ENCODE results near the gene GLIPR2. TPM values are rescaled to one million over a fixed set of nuclear protein-coding genes. Genes with fewer than 3 reads are reported as not detected.

Gene GLIPR2
- total RNA-seq, 8 experiments from 2014 or later, result 1.4 to 58.5 (median 4.3) TPM

DNA sequence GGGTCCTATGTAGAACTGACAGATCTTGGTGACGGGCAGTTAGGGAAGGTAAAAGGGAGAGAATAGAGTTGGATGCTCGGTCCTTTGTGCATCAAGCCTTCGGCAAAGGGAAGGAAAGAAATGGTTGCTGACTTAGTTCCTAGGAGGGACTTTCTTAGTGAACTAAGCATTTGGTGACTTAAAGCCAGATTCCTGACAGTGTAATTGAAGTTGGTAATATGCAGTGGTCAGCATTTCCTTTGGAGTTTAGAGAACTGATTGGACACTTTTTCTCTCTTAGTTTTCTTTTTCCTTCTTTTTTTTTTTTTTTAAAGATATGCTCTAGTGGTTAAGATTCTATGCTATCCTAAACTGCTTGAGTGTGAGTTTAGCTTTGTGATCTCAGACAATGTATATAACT lies 56.5 kb downstream of the GLIPR2 start:
- peak overlapping the region in 1 of 5 donors; percentile 76 for H3K4me3 ChIP-seq
- no peak for ATAC-seq (replicated peaks in 6 of 8)
- WGBS, 10 experiments, result 32 to 100% (median 71%) methylated on average over 1 to 3 of the region's 3 CpGs
- in situ Hi-C loops (cut with MboI; ENCODE audit: low pct_unique_long_range_greater_than_20kb in 2 of 9, low sequenced_read_pairs in 9 of 9, unreplicated experiment in 9 of 9), result loop anchor here in 1 of 9 experiments (25.0 kb wide), 1 partner anchor 94 kb away; no protein-coding TSS in a partner anchor
- no peak overlapping the region for H3K27ac ChIP-seq
- H3K4me1 ChIP-seq (replicated peaks in 1 of 2), result peaks cover 17 to 25% of the 10 kb centered on the region in 2 donors

- in situ Hi-C loops (cut with MboI; ENCODE audit: low pct_unique_long_range_greater_than_20kb in 2 of 9, low sequenced_read_pairs in 9 of 9, unreplicated experiment in 9 of 9), result loop anchor here in 1 of 9 experiments (25.0 kb wide), 1 partner anchor 93 kb away; no protein-coding TSS in a partner anchor
- Histone ChIP-seq H3K4me1 (replicated peaks in 1 of 2) (peaks cover 17 to 25% of the 10 kb centered on the region in 2 donors), H3K4me3 (no peak overlapping the region), H3K27ac (no peak overlapping the region)
- ATAC-seq (replicated peaks in 6 of 8), result no peak
- WGBS, 10 experiments, result 0 to 90% (median 64%) methylated on average over 1 to 4 of the region's 4 CpGs; no CpG with 5 or more reads in 4 of the 10 experiments
These were observed 57.9 kb downstream of the GLIPR2 start for GRCh38 chr9:36194326-36195000.

DNA sequence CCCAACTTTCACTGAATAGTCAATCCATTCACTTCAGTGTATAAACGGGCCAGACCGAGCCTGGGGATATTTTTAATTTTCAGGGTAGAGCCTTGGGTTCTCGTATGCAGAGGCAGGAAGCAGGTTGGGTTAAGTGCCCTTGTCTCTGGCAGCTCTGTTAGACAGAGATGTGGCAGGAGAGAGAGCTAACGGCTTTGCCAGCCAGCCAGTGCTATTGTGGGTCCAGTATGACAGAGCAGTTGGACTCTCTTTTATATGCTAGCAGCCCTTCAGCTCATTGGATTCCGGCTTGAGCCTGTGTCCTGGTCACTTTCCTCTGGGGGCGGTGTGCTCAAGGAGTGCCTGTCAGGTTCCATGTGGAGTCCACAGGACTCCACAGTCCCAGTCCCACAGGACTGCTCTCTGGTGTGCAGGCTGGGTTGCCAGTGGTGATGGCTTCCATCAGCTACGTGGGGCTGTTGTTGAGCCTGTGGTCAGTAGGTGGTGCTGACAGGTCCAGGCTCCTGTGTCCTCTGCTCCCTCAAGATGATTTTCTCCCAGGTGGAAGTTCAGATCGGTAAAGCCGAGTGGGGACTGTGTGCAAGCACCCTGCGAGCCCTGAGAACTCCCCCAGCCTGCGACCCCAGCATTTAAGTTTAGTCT lies 68.5 kb downstream of the GLIPR2 start:
- WGBS, 10 experiments, result 90 to 100% (median 95%) methylated on average over 3 to 8 of the region's 11 CpGs; no CpG with 5 or more reads in 5 of the 10 experiments
- Histone ChIP-seq H3K27ac (no peak overlapping the region), H3K4me3 (no peak overlapping the region), H3K4me1 (replicated peaks in 1 of 2) (peaks cover 0 to 9% of the 10 kb centered on the region in 2 donors)
- ATAC-seq (replicated peaks in 6 of 8), result peak in 4 of 8 experiments; percentile 14 to 68 (median 38)
- in situ Hi-C loops (cut with MboI; ENCODE audit: low pct_unique_long_range_greater_than_20kb in 2 of 9, low sequenced_read_pairs in 9 of 9, unreplicated experiment in 9 of 9), result no loop called here

DNA sequence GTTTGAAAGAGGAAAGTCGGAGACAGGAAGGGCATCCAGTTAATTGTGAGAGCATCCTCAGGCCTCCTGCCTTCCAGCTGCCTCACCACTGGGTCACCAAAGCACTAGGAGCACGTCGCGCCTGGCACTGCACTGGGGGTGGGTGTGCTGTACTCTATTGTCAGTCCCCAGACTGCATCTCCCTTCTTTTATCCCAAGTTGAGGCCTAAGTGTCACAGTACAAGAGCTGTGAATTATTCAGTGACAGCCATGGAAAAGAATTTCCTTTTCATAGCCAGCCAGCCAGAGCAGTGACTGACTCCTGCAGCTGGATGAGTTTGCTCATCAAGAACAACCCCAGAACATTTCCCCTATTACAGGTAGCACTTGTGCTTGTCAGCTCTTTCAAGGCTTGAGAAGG lies 70.5 kb downstream of the GLIPR2 start:
- Histone ChIP-seq H3K27ac (no peak overlapping the region), H3K4me3 (no peak overlapping the region), H3K4me1 (replicated peaks in 1 of 2) (peaks cover 0 to 9% of the 10 kb centered on the region in 2 donors)
- 63 to 100% (median 83%) methylated on average over 1 to 4 of the region's 4 CpGs; no CpG with 5 or more reads in 4 of the 10 experiments for WGBS, 10 experiments
- in situ Hi-C loops (cut with MboI; ENCODE audit: low pct_unique_long_range_greater_than_20kb in 2 of 9, low sequenced_read_pairs in 9 of 9, unreplicated experiment in 9 of 9), result no loop called here
- peak in 7 of 8 experiments; percentile 24 to 98 (median 90) for ATAC-seq (replicated peaks in 6 of 8)

DNA sequence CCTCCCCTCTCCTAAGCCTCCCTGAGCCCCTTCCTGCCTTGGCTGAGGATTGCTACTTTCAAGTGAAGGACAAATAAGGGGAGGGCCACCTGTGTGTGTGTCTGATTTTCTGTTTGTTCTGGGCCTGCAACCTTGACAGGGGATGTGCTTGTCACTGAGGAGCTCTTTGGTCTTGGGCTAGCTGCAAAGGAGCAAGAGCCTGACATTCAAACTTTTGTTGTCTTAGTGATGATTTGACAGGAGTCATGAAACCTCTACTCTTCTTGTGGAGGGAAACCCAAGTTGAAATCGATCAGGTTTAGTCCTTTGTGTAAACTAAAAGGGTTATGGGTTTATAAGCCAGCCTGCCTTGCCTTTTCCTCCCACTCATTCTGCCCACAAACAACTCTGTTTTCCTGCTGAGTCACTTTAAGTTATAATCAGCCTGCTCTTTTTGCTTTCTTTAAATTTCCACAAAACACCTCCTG lies 71.0 kb downstream of the GLIPR2 start:
- no peak for ATAC-seq (replicated peaks in 6 of 8)
- Histone ChIP-seq H3K27ac (no peak overlapping the region), H3K4me1 (replicated peaks in 1 of 2) (peaks cover 0 to 9% of the 10 kb centered on the region in 2 donors), H3K4me3 (no peak overlapping the region)
- 29 to 100% (median 100%) methylated on average over 1 of the region's 1 CpG; no CpG with 5 or more reads in 4 of the 10 experiments for WGBS, 10 experiments
- in situ Hi-C loops (cut with MboI; ENCODE audit: low pct_unique_long_range_greater_than_20kb in 2 of 9, low sequenced_read_pairs in 9 of 9, unreplicated experiment in 9 of 9), result no loop called here

GRCh38 chr9:36208521-36209253 lies 72.2 kb downstream of the GLIPR2 start:
- 73 to 100% (median 93%) methylated on average over 1 to 7 of the region's 10 CpGs; no CpG with 5 or more reads in 1 of the 10 experiments for WGBS, 10 experiments
- H3K4me3 ChIP-seq, result no peak overlapping the region
- ATAC-seq (replicated peaks in 6 of 8), result no peak
- H3K4me1 ChIP-seq (replicated peaks in 1 of 2), result peaks cover 0 to 9% of the 10 kb centered on the region in 2 donors
- no peak overlapping the region for H3K27ac ChIP-seq
- in situ Hi-C loops (cut with MboI; ENCODE audit: low pct_unique_long_range_greater_than_20kb in 2 of 9, low sequenced_read_pairs in 9 of 9, unreplicated experiment in 9 of 9), result no loop called here

DNA sequence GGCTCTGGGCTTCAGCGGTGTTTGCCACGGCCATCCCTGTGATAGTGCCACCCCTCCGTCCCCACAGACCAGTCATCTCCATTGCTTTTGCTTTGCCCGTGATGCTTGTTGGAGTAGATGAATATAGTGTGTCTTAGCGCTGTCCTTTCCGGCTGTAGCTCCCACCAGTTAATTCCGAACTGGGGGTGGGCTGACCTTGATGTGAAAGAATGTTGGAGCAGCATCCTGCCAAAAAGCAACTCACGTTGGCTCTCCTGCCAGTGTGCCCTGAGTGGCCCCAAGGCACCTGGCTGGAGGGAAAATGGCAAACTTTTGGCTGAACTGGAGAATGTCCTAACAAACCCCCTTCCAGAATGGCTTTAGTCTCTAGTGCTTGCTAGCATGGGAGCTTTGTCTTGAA lies 74.2 kb downstream of the GLIPR2 start:
- in situ Hi-C loops (cut with MboI; ENCODE audit: low pct_unique_long_range_greater_than_20kb in 2 of 9, low sequenced_read_pairs in 9 of 9, unreplicated experiment in 9 of 9), result no loop called here
- Histone ChIP-seq H3K27ac (no peak overlapping the region), H3K4me3 (no peak overlapping the region), H3K4me1 (replicated peaks in 1 of 2) (peaks cover 0 to 9% of the 10 kb centered on the region in 2 donors)
- WGBS, 10 experiments, result 60 to 100% (median 88%) methylated on average over 1 to 7 of the region's 8 CpGs; no CpG with 5 or more reads in 2 of the 10 experiments
- ATAC-seq (replicated peaks in 6 of 8), result no peak

DNA sequence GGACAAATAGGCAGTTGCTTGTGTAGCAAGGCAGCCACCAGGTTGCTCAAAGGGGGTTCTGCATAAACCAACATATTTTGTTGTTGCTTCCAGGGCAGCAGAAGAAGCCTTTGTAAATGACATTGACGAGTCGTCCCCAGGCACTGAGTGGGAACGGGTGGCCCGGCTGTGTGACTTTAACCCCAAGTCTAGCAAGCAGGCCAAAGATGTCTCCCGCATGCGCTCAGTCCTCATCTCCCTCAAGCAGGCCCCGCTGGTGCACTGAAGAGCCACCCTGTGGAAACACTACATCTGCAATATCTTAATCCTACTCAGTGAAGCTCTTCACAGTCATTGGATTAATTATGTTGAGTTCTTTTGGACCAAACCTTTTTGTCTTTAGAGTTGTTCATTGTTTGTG lies 75.0 kb downstream of the GLIPR2 start:
- Histone ChIP-seq H3K4me1 (replicated peaks in 1 of 2) (peaks cover 0 to 9% of the 10 kb centered on the region in 2 donors), H3K27ac (no peak overlapping the region), H3K4me3 (no peak overlapping the region)
- WGBS, 10 experiments, result 86 to 100% (median 100%) methylated on average over 1 to 3 of the region's 7 CpGs; no CpG with 5 or more reads in 5 of the 10 experiments
- in situ Hi-C loops (cut with MboI; ENCODE audit: low pct_unique_long_range_greater_than_20kb in 2 of 9, low sequenced_read_pairs in 9 of 9, unreplicated experiment in 9 of 9), result no loop called here
- ATAC-seq (replicated peaks in 6 of 8), result no peak

DNA sequence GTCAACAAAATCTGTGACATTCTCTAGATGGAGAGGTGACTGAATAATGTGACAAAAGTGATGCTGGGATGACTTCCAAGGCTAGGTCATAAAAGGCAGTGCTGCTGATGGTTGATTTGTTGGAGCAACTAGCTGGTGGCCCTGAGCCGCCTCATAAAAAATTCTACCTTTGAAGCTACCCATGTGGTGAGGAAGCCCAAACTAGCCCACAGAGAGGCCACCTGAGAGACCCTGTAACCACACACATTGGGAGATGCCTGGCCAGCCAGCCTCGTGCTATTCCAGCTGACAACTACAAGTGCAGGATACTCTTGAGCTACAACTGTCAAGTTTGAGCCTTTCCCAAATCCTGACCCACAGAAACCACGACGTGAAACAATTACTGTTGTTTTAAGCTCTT lies 76.9 kb downstream of the GLIPR2 start:
- in situ Hi-C loops (cut with MboI; ENCODE audit: low pct_unique_long_range_greater_than_20kb in 2 of 9, low sequenced_read_pairs in 9 of 9, unreplicated experiment in 9 of 9), result no loop called here
- H3K4me1 ChIP-seq (replicated peaks in 1 of 2), result no peaks in the 10 kb centered on the region
- WGBS, 10 experiments, result 96 to 100% (median 100%) methylated on average over 1 to 4 of the region's 4 CpGs; no CpG with 5 or more reads in 6 of the 10 experiments
- no peak overlapping the region for H3K27ac ChIP-seq
- no peak overlapping the region for H3K4me3 ChIP-seq
- ATAC-seq (replicated peaks in 6 of 8), result no peak

Other genes starting within 250 kb of the GLIPR2 start
- 1 to 10 TPM in 4 of 8 experiments, under 1 TPM in 3, not detected in 1; 0.27 to 1.8 (median 1.0) TPM for gene HRCT1, start 230.5 kb upstream of the GLIPR2 start, total RNA-seq
- gene SPAAR, start 227.2 kb upstream of the GLIPR2 start, total RNA-seq, result under 1 TPM in 5 of 8 experiments, not detected in 3; 0.11 to 0.91 (median 0.25) TPM
- gene OR2S2, start 178.6 kb upstream of the GLIPR2 start, total RNA-seq, result 1 to 10 TPM in 1 of 8 experiments, under 1 TPM in 4, not detected in 3; 0.31 to 3.5 (median 0.40) TPM
- 10 to 100 TPM in 4 of 8 experiments, 1 to 10 TPM in 4; 3.9 to 42.2 (median 8.0) TPM for gene RECK, start 99.8 kb upstream of the GLIPR2 start, total RNA-seq
- under 1 TPM in 4 of 8 experiments, not detected in 4; 0.08 to 0.47 (median 0.25) TPM for gene CCIN, start 32.7 kb downstream of the GLIPR2 start, total RNA-seq
- 100 to 1,000 TPM; 131 to 258 (median 158) TPM for gene CLTA, start 54.2 kb downstream of the GLIPR2 start, total RNA-seq
- gene GNE, start 121.7 kb downstream of the GLIPR2 start, total RNA-seq, result 10 to 100 TPM; 17.0 to 22.7 (median 19.7) TPM